Cerebellar cortex (tissue), 1 donor: Measurements from ENCODE around the gene CTNNA2.

Experiments used
- DNase-seq: peaks from one replicate; pipeline ENCODE4 v3.0.0-alpha.2; 2015; ENCODE audit warnings: low spot score

The CTNNA2 gene

GRCh38 chr2:79857888-79858287 is 345.0 kb downstream of the CTNNA2 start:
- no peak for DNase-seq

GRCh38 chr2:79860228-79861058 is 347.6 kb downstream of the CTNNA2 start:
- DNase-seq, result peak; percentile 26

GRCh38 chr2:79861059-79861374 is 348.2 kb downstream of the CTNNA2 start:
- DNase-seq, result no peak

- DNase-seq, result no peak
Measured at GRCh38 chr2:79862756-79863155, 349.9 kb downstream of the CTNNA2 start.

GRCh38 chr2:79872656-79873055 is 359.8 kb downstream of the CTNNA2 start:
- DNase-seq, result no peak

- DNase-seq, result no peak
Measured at GRCh38 chr2:79874015-79874414, 361.2 kb downstream of the CTNNA2 start.

- DNase-seq, result peak; percentile 40
Measured at GRCh38 chr2:79876430-79876829, 363.6 kb downstream of the CTNNA2 start.

GRCh38 chr2:79882548-79882947 is 369.7 kb downstream of the CTNNA2 start:
- no peak for DNase-seq

GRCh38 chr2:79887747-79888374 is 375.0 kb downstream of the CTNNA2 start:
- peak; percentile 76 for DNase-seq

- DNase-seq, result no peak
Measured at GRCh38 chr2:79892123-79892522, 379.3 kb downstream of the CTNNA2 start.

GRCh38 chr2:79899196-79899595 is 386.3 kb downstream of the CTNNA2 start:
- no peak for DNase-seq

GRCh38 chr2:79901161-79901560 is 388.3 kb downstream of the CTNNA2 start:
- DNase-seq, result no peak

GRCh38 chr2:79903222-79904000 is 390.6 kb downstream of the CTNNA2 start:
- DNase-seq, result no peak

GRCh38 chr2:79906139-79906890 is 393.5 kb downstream of the CTNNA2 start:
- no peak for DNase-seq

GRCh38 chr2:79909521-79909920 is 396.7 kb downstream of the CTNNA2 start:
- no peak for DNase-seq

- no peak for DNase-seq
Measured at GRCh38 chr2:79910643-79911042, 397.8 kb downstream of the CTNNA2 start.

- DNase-seq, result no peak
Measured at GRCh38 chr2:79915455-79915854, 402.6 kb downstream of the CTNNA2 start.

GRCh38 chr2:79916285-79916684 is 403.4 kb downstream of the CTNNA2 start:
- DNase-seq, result no peak

GRCh38 chr2:79920512-79921076 is 407.7 kb downstream of the CTNNA2 start:
- DNase-seq, result no peak

GRCh38 chr2:79929624-79930023 is 416.8 kb downstream of the CTNNA2 start:
- DNase-seq, result no peak

GRCh38 chr2:79935046-79935732 is 422.3 kb downstream of the CTNNA2 start:
- no peak for DNase-seq
